Chondrocyte (in vitro differentiated cells): Measurements from ENCODE around the gene ASS1. TPM values are rescaled to one million over a fixed set of nuclear protein-coding genes. Genes with fewer than 3 reads are reported as not detected.

Experiments
- DNase-seq: peaks from one replicate; pipeline ENCODE4 v3.0.0; 2021; ENCODE audit warnings: mixed read lengths, low spot score
- H3K27ac Mint-ChIP-seq: one replicate; pipeline ENCODE4 v1.8.0; 2021; ENCODE audit warnings: mild to moderate bottlenecking, moderate library complexity, mixed read lengths; ENCODE audit not compliant: unreplicated experiment
- H3K27me3 Mint-ChIP-seq: 2 replicates; pipeline ENCODE4 v1.8.0; 2021; ENCODE audit warnings: low read depth, mixed read lengths
- H3K36me3 Mint-ChIP-seq: 2 replicates; pipeline ENCODE4 v1.8.0; 2021; ENCODE audit warnings: low read depth, mixed read lengths
- H3K4me1 Mint-ChIP-seq: 2 replicates; pipeline ENCODE4 v1.8.0; 2021; ENCODE audit warnings: low read depth, mild to moderate bottlenecking, mixed read lengths
- H3K4me3 Mint-ChIP-seq: one replicate; pipeline ENCODE4 v1.8.0; 2021; ENCODE audit warnings: mild to moderate bottlenecking, moderate library complexity, mixed read lengths; ENCODE audit not compliant: unreplicated experiment
- H3K9me3 Mint-ChIP-seq: 2 replicates; pipeline ENCODE4 v1.8.0; 2021; ENCODE audit warnings: low read depth, mixed read lengths
- total RNA-seq: library from RNA; stranded (reverse); gene quantifications from 3 replicates; pipeline ENCODE4 v1.2.1, GENCODE V29; 2021
- TF ChIP-seq, protein P1 (sequence below): fragments of 200-600 bp; sonication (generic); IDR thresholded peaks from 2 replicates; pipeline ENCODE4 v1.5.0; 2021; ENCODE audit warnings: antibody characterized with exemption, mild to moderate bottlenecking, moderate library complexity

The ASS1 gene
- total RNA-seq, 1 donor from 2014 or later = 193 TPM

DNA sequence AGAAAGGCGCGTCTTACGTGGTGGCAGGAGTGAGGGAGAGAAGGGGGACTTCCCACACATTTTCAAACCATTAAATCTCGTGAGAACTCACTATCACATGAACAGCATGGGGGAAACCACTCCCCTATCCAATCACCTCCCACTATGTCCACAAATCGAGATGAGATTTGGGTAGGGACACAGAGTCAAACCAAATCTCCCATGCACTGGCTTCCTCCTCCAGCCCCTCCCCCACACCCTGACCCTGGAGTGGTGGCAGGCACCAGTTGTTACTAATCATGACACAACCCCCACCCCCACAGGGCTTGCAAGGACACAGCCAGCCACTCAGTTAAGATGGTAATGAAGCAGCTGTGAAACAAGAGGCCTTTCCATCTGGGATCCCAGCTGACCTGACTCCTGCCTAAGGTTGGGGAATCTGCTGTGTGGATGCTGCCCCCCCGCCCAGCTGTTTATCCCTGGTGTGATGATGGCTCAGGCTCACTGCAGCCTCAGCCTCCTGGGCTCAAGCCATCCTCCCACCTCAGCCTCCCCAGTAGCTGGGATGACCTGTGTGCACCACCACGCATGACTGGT is 77.6 kb downstream of the ASS1 start:
- no peak for DNase-seq
- no peak overlapping the region for H3K4me3 Mint-ChIP-seq
- no peaks in the 10 kb centered on the region for H3K9me3 Mint-ChIP-seq
- no peaks in the 10 kb centered on the region for H3K36me3 Mint-ChIP-seq
- TF ChIP-seq, protein P1, sequence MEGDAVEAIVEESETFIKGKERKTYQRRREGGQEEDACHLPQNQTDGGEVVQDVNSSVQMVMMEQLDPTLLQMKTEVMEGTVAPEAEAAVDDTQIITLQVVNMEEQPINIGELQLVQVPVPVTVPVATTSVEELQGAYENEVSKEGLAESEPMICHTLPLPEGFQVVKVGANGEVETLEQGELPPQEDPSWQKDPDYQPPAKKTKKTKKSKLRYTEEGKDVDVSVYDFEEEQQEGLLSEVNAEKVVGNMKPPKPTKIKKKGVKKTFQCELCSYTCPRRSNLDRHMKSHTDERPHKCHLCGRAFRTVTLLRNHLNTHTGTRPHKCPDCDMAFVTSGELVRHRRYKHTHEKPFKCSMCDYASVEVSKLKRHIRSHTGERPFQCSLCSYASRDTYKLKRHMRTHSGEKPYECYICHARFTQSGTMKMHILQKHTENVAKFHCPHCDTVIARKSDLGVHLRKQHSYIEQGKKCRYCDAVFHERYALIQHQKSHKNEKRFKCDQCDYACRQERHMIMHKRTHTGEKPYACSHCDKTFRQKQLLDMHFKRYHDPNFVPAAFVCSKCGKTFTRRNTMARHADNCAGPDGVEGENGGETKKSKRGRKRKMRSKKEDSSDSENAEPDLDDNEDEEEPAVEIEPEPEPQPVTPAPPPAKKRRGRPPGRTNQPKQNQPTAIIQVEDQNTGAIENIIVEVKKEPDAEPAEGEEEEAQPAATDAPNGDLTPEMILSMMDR = no peak
- H3K4me1 Mint-ChIP-seq = peaks cover 4% of the 10 kb centered on the region
- no peak overlapping the region for H3K27ac Mint-ChIP-seq
- H3K27me3 Mint-ChIP-seq = peaks cover 31% of the 10 kb centered on the region

DNA sequence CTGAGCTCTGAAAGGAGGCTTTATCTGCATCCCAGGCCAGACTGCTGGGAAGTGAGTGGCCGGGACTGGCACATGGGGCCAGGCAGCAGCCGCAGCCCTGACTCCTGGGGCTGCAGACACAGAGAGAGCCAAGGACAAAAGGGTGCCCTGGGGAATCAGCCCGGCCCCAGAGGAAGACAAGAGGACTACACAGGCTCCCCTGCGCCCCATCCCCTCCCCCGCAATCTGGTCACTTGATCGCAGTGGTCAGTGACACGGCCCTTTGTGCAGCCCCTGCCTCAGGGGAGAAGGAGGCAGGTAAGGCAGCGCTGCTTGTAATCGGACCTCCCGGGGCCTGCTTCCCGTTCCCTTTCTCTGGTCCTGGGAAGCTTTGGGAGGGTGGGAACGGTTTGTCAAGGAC is 79.2 kb downstream of the ASS1 start:
- H3K4me3 Mint-ChIP-seq = no peak overlapping the region
- H3K9me3 Mint-ChIP-seq = no peaks in the 10 kb centered on the region
- DNase-seq = no peak
- H3K4me1 Mint-ChIP-seq = peaks cover 3% of the 10 kb centered on the region
- TF ChIP-seq, protein P1 = no peak
- no peak overlapping the region for H3K27ac Mint-ChIP-seq
- peaks cover 38% of the 10 kb centered on the region for H3K27me3 Mint-ChIP-seq
- H3K36me3 Mint-ChIP-seq = no peaks in the 10 kb centered on the region

DNA sequence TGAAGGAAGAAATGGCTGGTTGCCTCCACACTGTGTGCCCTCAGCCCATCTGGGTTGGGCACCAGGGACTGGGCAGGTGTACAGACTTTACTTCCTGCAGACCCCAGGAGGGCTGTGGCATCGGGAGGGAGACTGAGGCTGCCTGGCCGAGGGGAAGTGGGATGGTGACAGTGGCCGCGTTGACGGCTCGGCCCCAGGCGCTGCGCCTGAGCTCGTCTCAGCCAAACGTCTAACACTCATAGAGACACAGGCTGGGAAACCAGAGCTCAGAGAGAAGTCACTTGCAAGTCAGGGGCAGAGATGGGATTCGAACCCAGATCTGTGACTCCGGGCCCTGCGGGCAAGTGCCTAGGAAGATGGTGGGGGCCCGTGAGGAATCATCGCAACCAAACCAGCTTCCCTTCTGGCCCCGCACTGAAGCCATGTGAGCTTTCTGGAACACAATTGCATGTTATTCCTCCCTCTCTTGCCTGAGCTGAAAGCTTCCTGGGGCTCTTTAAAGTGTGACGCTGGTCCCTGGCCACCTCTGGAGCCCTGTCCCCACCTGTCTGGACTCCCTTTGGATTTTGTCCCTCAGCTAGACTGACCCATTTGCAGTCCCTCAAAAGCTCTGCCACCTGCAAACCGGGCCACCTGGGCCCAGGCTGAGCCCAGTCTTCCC is 81.6 kb downstream of the ASS1 start:
- Mint-ChIP-seq H3K27ac (no peak overlapping the region), H3K4me3 (no peak overlapping the region)

DNA sequence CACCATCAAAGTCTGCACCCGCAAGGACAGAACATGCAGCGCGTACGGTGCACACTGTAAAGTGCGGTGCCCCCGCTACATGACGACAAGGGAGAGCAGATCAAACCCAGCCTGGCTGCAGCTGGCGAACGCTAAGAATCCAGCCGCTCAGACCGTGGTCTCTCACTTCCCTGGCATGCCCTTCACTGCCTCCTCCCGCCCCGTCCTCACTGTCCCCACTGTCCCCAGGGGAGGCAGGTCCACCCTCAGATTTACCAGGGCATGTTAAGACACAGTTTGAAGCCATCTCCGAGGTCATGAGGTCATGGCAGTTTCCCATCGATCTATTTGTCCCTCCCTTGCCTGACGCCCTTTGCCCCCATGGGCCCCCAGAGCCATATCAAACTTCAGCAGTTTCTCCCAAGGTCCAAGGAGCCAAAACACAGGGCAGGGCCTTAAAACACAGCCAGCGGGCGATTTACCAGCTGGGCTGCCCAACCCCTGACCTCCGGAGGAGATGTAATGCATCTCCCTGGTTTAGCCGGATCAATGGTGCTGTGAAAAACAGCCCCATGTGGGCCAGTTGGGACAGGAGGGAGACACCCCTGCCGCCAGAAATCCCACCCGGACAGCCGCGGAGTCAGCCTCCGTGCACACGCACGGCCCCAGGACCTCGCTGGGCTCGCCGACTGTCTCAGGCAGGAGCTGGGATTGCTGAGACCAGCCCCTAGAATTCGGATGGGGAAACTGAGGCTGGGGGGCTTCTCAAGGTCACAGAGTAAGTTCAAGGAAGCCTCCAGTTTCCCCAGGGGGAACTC is 82.3 kb downstream of the ASS1 start:
- H3K36me3 Mint-ChIP-seq = no peaks in the 10 kb centered on the region
- H3K4me1 Mint-ChIP-seq = no peaks in the 10 kb centered on the region

More for the DNA sequence above, 81.6 kb downstream of the ASS1 start:
- H3K27me3 Mint-ChIP-seq = peaks cover 45% of the 10 kb centered on the region
- DNase-seq = no peak
- no peaks in the 10 kb centered on the region for H3K9me3 Mint-ChIP-seq
- no peaks in the 10 kb centered on the region for H3K4me1 Mint-ChIP-seq
- no peaks in the 10 kb centered on the region for H3K36me3 Mint-ChIP-seq
- TF ChIP-seq, protein P1 = no peak

More for the DNA sequence above, 82.3 kb downstream of the ASS1 start:
- Mint-ChIP-seq H3K27me3 (peaks cover 45% of the 10 kb centered on the region), H3K4me3 (no peak overlapping the region), H3K27ac (no peak overlapping the region), H3K9me3 (no peaks in the 10 kb centered on the region)
- TF ChIP-seq, protein P1 = no peak
- DNase-seq = no peak
